PFSK-1 (cell line): ENCODE data around the gene TBC1D8B. TPM values are rescaled to one million over a fixed set of nuclear protein-coding genes. Genes with fewer than 3 reads are reported as not detected.

Experiments used
- FOXP2 ChIP-seq: optimal IDR thresholded peaks from 2 replicates; pipeline ENCODE3; 2011; ENCODE audit warnings: borderline replicate concordance, control low read depth, inconsistent platforms; ENCODE audit not compliant: insufficient read depth; ENCODE audit errors: extremely low read length, extremely low read depth
- POLR2AphosphoS5 ChIP-seq: IDR thresholded peaks from 2 replicates; pipeline ENCODE4 v1.6.1; 2012; ENCODE audit warnings: low read depth, mild to moderate bottlenecking, control low read depth, low read length, moderate library complexity
- REST ChIP-seq, 2 experiments: IDR thresholded peaks; 2 replicates each; pipeline versions ENCODE4 v1.6.1 to v1.8.0; 2011 to 2012; ENCODE audit warnings: low read depth in 2 of 2, low read length in 2 of 2, control low read depth in 1 of 2, inconsistent platforms in 1 of 2, mild to moderate bottlenecking in 1 of 2, moderate library complexity in 1 of 2; ENCODE audit not compliant: insufficient read depth in 1 of 2
- SIN3A ChIP-seq: IDR thresholded peaks from 2 replicates; pipeline ENCODE4 v1.6.1; 2012; ENCODE audit warnings: mild to moderate bottlenecking, low read length, moderate library complexity, borderline replicate concordance; ENCODE audit not compliant: insufficient read depth
- TAF1 ChIP-seq: IDR thresholded peaks from 2 replicates; pipeline ENCODE4 v1.6.1; 2012; ENCODE audit warnings: low read length, control low read depth, borderline replicate concordance; ENCODE audit not compliant: insufficient read depth
- polyA plus RNA-seq: library from polyadenylated mRNA; unstranded; fragments of >200 nt; gene quantifications from one replicate; pipeline ENCODE4 v1.2.1, GENCODE V29; 2012; ENCODE audit warnings: low read depth, missing spikeins; ENCODE audit not compliant: insufficient read length

Gene TBC1D8B
- 1.4 TPM for polyA plus RNA-seq

- TF ChIP-seq REST (IDR thresholded peaks at IDR 0.05; ENCODE audit: insufficient read depth in 1 of 2, low read depth in 2 of 2, low read length in 2 of 2) = no peak
- peak; percentile 53; the same call in 1 of the 2 replicates for TF ChIP-seq POLR2AphosphoS5
Measured at GRCh38 chrX:106802388-106803275, at the start of gene TBC1D8B. TSS of gene TBC1D8B (plus strand) at chrX:106802673. CDS start at chrX:106802854, 181 bp downstream.

- TF ChIP-seq TAF1 = no peak
- TF ChIP-seq REST (IDR thresholded peaks at IDR 0.05; ENCODE audit: insufficient read depth in 1 of 2, low read depth in 2 of 2, low read length in 2 of 2) = no peak
- no peak for TF ChIP-seq POLR2AphosphoS5
- no peak for TF ChIP-seq SIN3A
- no peak for TF ChIP-seq FOXP2
Measured at GRCh38 chrX:106774981-106775380, 27.5 kb upstream of the TBC1D8B start.

- TF ChIP-seq POLR2AphosphoS5 (no peak), TAF1 (no peak), REST (IDR thresholded peaks at IDR 0.05; ENCODE audit: insufficient read depth in 1 of 2, low read depth in 2 of 2, low read length in 2 of 2) (no peak), SIN3A (no peak), FOXP2 (no peak)
Measured at GRCh38 chrX:106780264-106780663, 22.2 kb upstream of the TBC1D8B start.

GRCh38 chrX:106780664-106781377, 21.7 kb upstream of the TBC1D8B start:
- TF ChIP-seq TAF1 = no peak
- TF ChIP-seq POLR2AphosphoS5 = no peak
- no peak for TF ChIP-seq SIN3A

- TF ChIP-seq TAF1 = no peak
- no peak for TF ChIP-seq POLR2AphosphoS5
- TF ChIP-seq SIN3A = no peak
- no peak for TF ChIP-seq REST (IDR thresholded peaks at IDR 0.05; ENCODE audit: insufficient read depth in 1 of 2, low read depth in 2 of 2, low read length in 2 of 2)
- TF ChIP-seq FOXP2 = no peak
Measured at GRCh38 chrX:106783716-106784115, 18.8 kb upstream of the TBC1D8B start.
